Ishikawa (cell line): ENCODE measurements around the gene LETM1.

Source experiments
- CEBPB ChIP-seq: IDR thresholded peaks from 2 replicates; pipeline ENCODE4 v1.6.1; 2012
- CREB1 ChIP-seq: IDR thresholded peaks from 2 replicates; pipeline ENCODE4 v1.6.1; 2012; ENCODE audit warnings: low read depth
- EGR1 ChIP-seq: IDR thresholded peaks from 2 replicates; pipeline ENCODE4 v1.6.1; 2012
- EP300 ChIP-seq: IDR thresholded peaks from 2 replicates; pipeline ENCODE4 v1.6.1; 2012; ENCODE audit warnings: borderline replicate concordance
- FOXM1 ChIP-seq: IDR thresholded peaks from 2 replicates; pipeline ENCODE4 v1.6.1; 2012; ENCODE audit warnings: low read depth, borderline replicate concordance
- MAX ChIP-seq: IDR thresholded peaks from 2 replicates; pipeline ENCODE4 v1.6.1; 2012
- NFIC ChIP-seq: IDR thresholded peaks from 2 replicates; pipeline ENCODE4 v1.6.1; 2012
- RAD21 ChIP-seq: IDR thresholded peaks from 2 replicates; pipeline ENCODE4 v1.6.1; 2012; ENCODE audit warnings: low read depth
- REST ChIP-seq: IDR thresholded peaks from 2 replicates; pipeline ENCODE4 v1.6.1; 2012; ENCODE audit warnings: low read depth, mild to moderate bottlenecking
- TAF1 ChIP-seq: IDR thresholded peaks from 2 replicates; pipeline ENCODE4 v1.6.1; 2012; ENCODE audit warnings: low read depth, mild to moderate bottlenecking
- TCF12 ChIP-seq: IDR thresholded peaks from 2 replicates; pipeline ENCODE4 v1.6.1; 2012; ENCODE audit warnings: low read depth
- TEAD4 ChIP-seq: IDR thresholded peaks from 2 replicates; pipeline ENCODE4 v1.6.1; 2012
- USF1 ChIP-seq: IDR thresholded peaks from 2 replicates; pipeline ENCODE4 v1.6.1; 2012
- YY1 ChIP-seq: IDR thresholded peaks from 2 replicates; pipeline ENCODE4 v1.6.1; 2012; ENCODE audit warnings: low read depth
- ZBTB7A ChIP-seq: IDR thresholded peaks from 2 replicates; pipeline ENCODE4 v1.6.1; 2012; ENCODE audit warnings: low read depth

The LETM1 gene

GRCh38 chr4:1821679-1822567, 34.0 kb downstream of the LETM1 start:
- no peak for TF ChIP-seq EGR1
- TF ChIP-seq USF1, result no peak
- TF ChIP-seq ZBTB7A, result no peak
- TF ChIP-seq FOXM1, result no peak
- TF ChIP-seq TCF12, result no peak
- TF ChIP-seq TEAD4, result no peak
- TF ChIP-seq CREB1, result no peak
- TF ChIP-seq NFIC, result no peak
- no peak for TF ChIP-seq TAF1

GRCh38 chr4:1819816-1820215, 36.1 kb downstream of the LETM1 start:
- TF ChIP-seq USF1, result no peak
- TF ChIP-seq CREB1, result no peak
- TF ChIP-seq RAD21, result no peak
- TF ChIP-seq ZBTB7A, result no peak
- TF ChIP-seq TCF12, result no peak
- TF ChIP-seq EGR1, result no peak
- no peak for TF ChIP-seq REST
- TF ChIP-seq NFIC, result no peak
- no peak for TF ChIP-seq FOXM1
- no peak for TF ChIP-seq TAF1
- no peak for TF ChIP-seq EP300
- no peak for TF ChIP-seq MAX
- TF ChIP-seq CEBPB, result no peak
- TF ChIP-seq TEAD4, result no peak
- no peak for TF ChIP-seq YY1

- TF ChIP-seq TAF1 (no peak), NFIC (no peak), ZBTB7A (no peak), USF1 (no peak)
These were observed 36.7 kb downstream of the LETM1 start for GRCh38 chr4:1819284-1819683.

GRCh38 chr4:1815997-1816860, 39.7 kb downstream of the LETM1 start:
- TF ChIP-seq CREB1 (no peak), USF1 (no peak), CEBPB (no peak), TCF12 (no peak), ZBTB7A (no peak), TEAD4 (no peak), EGR1 (no peak), EP300 (no peak), MAX (no peak)

GRCh38 chr4:1815096-1815996, 40.6 kb downstream of the LETM1 start:
- TF ChIP-seq FOXM1 (no peak), ZBTB7A (no peak), USF1 (no peak), TEAD4 (no peak), REST (no peak), CREB1 (no peak), CEBPB (no peak), YY1 (no peak), TCF12 (no peak), EGR1 (no peak), RAD21 (no peak), NFIC (no peak), MAX (no peak), EP300 (no peak), TAF1 (no peak)
